ENCODE measurements around the gene PIP5KL1.

Gene PIP5KL1

DNA sequence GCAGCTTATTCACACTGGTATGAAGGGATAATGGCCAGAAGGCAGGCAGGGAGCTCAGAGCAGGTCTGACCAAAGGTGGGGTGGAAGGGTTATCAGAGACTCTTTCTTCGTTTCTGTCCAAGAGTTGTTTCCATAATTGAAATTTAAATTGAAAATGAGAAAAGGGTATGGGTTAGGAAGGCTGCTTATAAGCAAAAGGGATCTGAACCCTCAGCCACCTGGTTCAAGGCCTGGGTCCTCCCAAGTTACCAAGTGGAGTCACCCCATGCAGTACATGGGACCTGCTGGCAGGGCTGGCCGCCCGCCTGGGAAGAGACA is 32.4 kb upstream of the PIP5KL1 start:
- TF ChIP-seq, protein P1, sequence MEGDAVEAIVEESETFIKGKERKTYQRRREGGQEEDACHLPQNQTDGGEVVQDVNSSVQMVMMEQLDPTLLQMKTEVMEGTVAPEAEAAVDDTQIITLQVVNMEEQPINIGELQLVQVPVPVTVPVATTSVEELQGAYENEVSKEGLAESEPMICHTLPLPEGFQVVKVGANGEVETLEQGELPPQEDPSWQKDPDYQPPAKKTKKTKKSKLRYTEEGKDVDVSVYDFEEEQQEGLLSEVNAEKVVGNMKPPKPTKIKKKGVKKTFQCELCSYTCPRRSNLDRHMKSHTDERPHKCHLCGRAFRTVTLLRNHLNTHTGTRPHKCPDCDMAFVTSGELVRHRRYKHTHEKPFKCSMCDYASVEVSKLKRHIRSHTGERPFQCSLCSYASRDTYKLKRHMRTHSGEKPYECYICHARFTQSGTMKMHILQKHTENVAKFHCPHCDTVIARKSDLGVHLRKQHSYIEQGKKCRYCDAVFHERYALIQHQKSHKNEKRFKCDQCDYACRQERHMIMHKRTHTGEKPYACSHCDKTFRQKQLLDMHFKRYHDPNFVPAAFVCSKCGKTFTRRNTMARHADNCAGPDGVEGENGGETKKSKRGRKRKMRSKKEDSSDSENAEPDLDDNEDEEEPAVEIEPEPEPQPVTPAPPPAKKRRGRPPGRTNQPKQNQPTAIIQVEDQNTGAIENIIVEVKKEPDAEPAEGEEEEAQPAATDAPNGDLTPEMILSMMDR (conservative IDR thresholded peaks at IDR 0.05; ENCODE audit: low read depth, low read length), result no peak
- no peak overlapping the region for H3K4me2 ChIP-seq
- H3K27ac ChIP-seq, result no peak overlapping the region
- no peaks in the 10 kb centered on the region for H3K27me3 ChIP-seq (ENCODE audit: insufficient read depth, low read depth)
- H3K79me2 ChIP-seq (ENCODE audit: insufficient read depth, low read depth), result peaks cover 17% of the 10 kb centered on the region; the same call in 1 of the 2 replicates
- no peak overlapping the region for H2AFZ ChIP-seq (ENCODE audit: low read depth)
- no peaks in the 10 kb centered on the region for H4K20me1 ChIP-seq (ENCODE audit: insufficient read depth)
- peaks cover 23% of the 10 kb centered on the region for H3K4me1 ChIP-seq (ENCODE audit: low read depth, poor library complexity, severe bottlenecking)
- no peaks in the 10 kb centered on the region for H3K36me3 ChIP-seq (ENCODE audit: insufficient read depth)
- no peak overlapping the region for H3K4me3 ChIP-seq (IDR thresholded peaks at IDR 0.05; ENCODE audit: insufficient read depth, low read depth, low read length)
- no peak overlapping the region for H3K9ac ChIP-seq

DNA sequence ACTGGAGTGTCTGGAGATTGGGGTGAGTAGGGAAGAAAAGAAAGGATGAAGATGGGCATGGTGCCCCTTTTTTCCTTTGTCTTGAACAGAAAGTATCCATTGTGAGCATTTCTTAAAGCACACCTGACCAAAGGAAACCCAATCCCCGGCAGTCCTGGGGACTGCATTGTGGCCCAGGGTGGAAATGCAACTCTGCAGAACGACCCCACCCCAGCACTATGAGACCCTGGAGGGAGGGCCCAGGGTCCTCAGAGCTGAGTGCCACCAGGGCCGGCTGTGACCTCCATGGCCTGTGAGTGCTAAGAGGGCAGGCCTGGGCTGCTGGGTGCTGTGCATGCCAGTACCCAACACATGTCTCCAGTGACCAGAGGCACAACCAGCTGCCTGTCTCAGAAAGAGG is 31.7 kb upstream of the PIP5KL1 start:
- Histone ChIP-seq H3K4me1 (ENCODE audit: low read depth, poor library complexity, severe bottlenecking) (peaks cover 17% of the 10 kb centered on the region), H3K79me2 (ENCODE audit: insufficient read depth, low read depth) (peaks cover 17% of the 10 kb centered on the region; the same call in 1 of the 2 replicates)
- TF ChIP-seq, protein P1 (conservative IDR thresholded peaks at IDR 0.05; ENCODE audit: low read depth, low read length), result no peak

DNA sequence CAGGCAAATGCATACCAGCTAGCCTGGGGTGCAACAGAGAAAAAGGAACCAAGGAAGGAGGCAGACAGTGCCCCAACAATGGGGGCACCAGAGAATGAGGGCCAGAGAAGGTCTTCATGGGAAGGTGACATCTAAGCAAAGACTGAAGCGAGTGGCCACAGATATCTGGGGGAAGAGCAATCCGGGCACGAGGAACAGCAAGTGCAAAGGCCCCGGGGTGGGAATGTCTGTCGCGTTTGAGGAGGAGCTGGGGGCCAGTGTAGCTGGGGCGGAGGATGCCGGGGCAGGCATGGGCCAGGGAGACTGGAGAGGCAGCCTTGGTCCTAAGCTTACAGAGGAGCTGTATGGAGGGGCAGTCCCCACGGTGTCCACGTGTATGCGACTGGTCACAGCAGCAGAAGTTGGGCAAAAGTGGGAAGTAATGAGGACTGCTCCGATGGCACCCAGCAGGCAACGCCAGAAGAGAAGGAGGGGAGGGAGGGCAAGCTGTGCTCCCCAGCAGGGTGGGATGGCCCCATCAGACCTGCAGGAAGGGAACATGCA is 31.1 kb upstream of the PIP5KL1 start:
- Histone ChIP-seq H3K9ac (no peak overlapping the region), H3K79me2 (ENCODE audit: insufficient read depth, low read depth) (peaks cover 11% of the 10 kb centered on the region; the same call in 1 of the 2 replicates), H3K4me3 (IDR thresholded peaks at IDR 0.05; ENCODE audit: insufficient read depth, low read depth, low read length) (no peak overlapping the region), H4K20me1 (ENCODE audit: insufficient read depth) (no peaks in the 10 kb centered on the region), H2AFZ (ENCODE audit: low read depth) (no peak overlapping the region), H3K4me1 (ENCODE audit: low read depth, poor library complexity, severe bottlenecking) (peaks cover 18% of the 10 kb centered on the region), H3K27ac (no peak overlapping the region), H3K27me3 (ENCODE audit: insufficient read depth, low read depth) (no peaks in the 10 kb centered on the region), H3K36me3 (ENCODE audit: insufficient read depth) (no peaks in the 10 kb centered on the region), H3K4me2 (no peak overlapping the region)
- TF ChIP-seq, protein P1 (conservative IDR thresholded peaks at IDR 0.05; ENCODE audit: low read depth, low read length), result no peak

More for the DNA sequence above, 31.7 kb upstream of the PIP5KL1 start:
- Histone ChIP-seq H2AFZ (ENCODE audit: low read depth) (no peak overlapping the region), H4K20me1 (ENCODE audit: insufficient read depth) (no peaks in the 10 kb centered on the region), H3K36me3 (ENCODE audit: insufficient read depth) (no peaks in the 10 kb centered on the region), H3K9ac (no peak overlapping the region), H3K27ac (no peak overlapping the region), H3K4me3 (IDR thresholded peaks at IDR 0.05; ENCODE audit: insufficient read depth, low read depth, low read length) (no peak overlapping the region), H3K4me2 (no peak overlapping the region), H3K27me3 (ENCODE audit: insufficient read depth, low read depth) (no peaks in the 10 kb centered on the region)

DNA sequence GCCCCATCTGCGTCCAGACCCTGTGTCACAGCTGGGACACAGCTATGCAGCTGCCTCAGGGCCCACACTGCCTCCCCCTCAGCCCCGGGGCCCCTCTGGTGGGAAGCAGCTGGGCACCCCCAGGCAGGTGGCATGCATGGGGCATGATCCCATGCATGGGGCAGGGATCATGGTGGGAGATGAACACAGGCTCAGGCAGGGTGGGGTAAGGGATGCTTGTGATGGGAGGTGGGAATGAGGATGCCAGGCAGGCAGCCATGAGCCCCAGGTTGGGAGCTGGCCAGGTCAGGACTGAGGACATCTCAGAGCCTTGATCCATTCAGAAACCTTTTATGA is 30.5 kb upstream of the PIP5KL1 start:
- Histone ChIP-seq H3K27ac (no peak overlapping the region), H3K4me3 (IDR thresholded peaks at IDR 0.05; ENCODE audit: insufficient read depth, low read depth, low read length) (no peak overlapping the region), H4K20me1 (ENCODE audit: insufficient read depth) (no peaks in the 10 kb centered on the region), H3K79me2 (ENCODE audit: insufficient read depth, low read depth) (peaks cover 8% of the 10 kb centered on the region; the same call in 1 of the 2 replicates), H3K9ac (no peak overlapping the region), H3K36me3 (ENCODE audit: insufficient read depth) (no peaks in the 10 kb centered on the region), H3K4me1 (ENCODE audit: low read depth, poor library complexity, severe bottlenecking) (peaks cover 19% of the 10 kb centered on the region), H2AFZ (ENCODE audit: low read depth) (no peak overlapping the region), H3K27me3 (ENCODE audit: insufficient read depth, low read depth) (no peaks in the 10 kb centered on the region), H3K4me2 (no peak overlapping the region)
- TF ChIP-seq, protein P1 (conservative IDR thresholded peaks at IDR 0.05; ENCODE audit: low read depth, low read length), result no peak
